Activated CD4-positive, alpha-beta T cell treated with anti-CD3 and anti-CD28 coated beads, Interleukin-2, Interleukin-6, amounts not matched to agents 100 ng/mL and 50 ng/mL, durations not matched to agents 16 hours and 8 hours (primary cell): Measurements from ENCODE around the gene TOMM70.
A peak's percentile ranks its signal among the peaks of the same experiment; 100 is the strongest.

Experiments
- DNase-seq: peaks from one replicate; pipeline ENCODE4 v3.0.0-alpha.2; 2020

The TOMM70 gene

GRCh38 chr3:100319951-100320350 is 80.9 kb downstream of the TOMM70 start:
- no peak for DNase-seq

- peak; percentile 17 for DNase-seq
These were observed 83.0 kb downstream of the TOMM70 start for GRCh38 chr3:100317912-100318311.

- peak; percentile 55 for DNase-seq
These were observed 84.2 kb downstream of the TOMM70 start for GRCh38 chr3:100316641-100317069.
